Measurements from ENCODE around the gene TAF1B.

GRCh38 chr2:9857814-9858729 is 14.8 kb downstream of the TAF1B start:
- TF ChIP-seq POLR2AphosphoS5 (IDR thresholded peaks at IDR 0.05) (no peak), CTCF (IDR thresholded peaks at IDR 0.05) (no peak), POLR2A (IDR thresholded peaks at IDR 0.05) (no peak)

Measured in transverse colon (tissue), 4 donors.